ENCODE measurements around the gene TTC28. TPM values are rescaled to one million over a fixed set of nuclear protein-coding genes. Genes with fewer than 3 reads are reported as not detected.

Gene TTC28
- total and polyA plus RNA-seq, 2 donors (not counting 3 experiments of a cell fraction or from before 2014, with no cell fraction given), result 16.5 to 51.1 TPM

DNA sequence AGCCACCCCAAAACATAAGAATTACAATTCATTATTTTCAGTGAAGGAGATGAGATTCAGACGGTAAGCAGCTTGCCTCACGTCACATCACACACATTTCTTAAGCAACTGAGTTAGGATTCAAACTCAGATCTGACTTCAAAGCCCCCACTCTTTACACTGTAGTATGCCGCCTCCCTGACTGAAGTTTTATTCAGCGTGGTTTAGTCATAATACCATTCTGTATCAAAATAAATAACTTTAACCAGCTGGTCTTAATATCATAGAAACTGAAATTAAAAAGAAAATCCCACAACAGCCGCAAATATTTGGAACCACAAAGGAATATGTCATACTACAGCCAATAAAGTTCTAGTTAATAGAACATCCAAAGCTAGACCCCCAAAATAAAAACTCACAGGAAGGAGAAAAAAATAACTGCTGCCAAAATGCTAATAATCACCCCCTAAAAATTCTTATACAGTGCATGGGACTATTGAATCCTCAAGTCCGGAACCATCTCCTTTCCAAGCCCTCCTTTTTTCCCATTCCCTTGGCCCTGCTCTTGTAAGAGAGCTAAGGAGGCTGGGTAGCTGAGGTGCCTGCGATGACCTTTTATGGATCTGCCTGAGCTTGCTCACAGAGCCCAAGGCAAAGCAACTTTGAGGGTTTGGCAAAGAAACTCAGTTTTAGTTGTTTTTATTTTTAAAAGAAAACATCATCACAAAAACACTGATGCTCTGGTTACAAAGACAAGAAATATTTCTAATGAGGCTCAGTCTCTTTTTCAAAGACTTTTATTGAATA, 334.5 kb downstream of the TTC28 start:
- no peaks in the 10 kb centered on the region for H3K79me2 ChIP-seq (ENCODE audit: control insufficient read depth, insufficient read depth, low read length)
- DNase-seq (ENCODE audit: low read depth, low spot score) (no peak), FAIRE-seq (no peak)
- intact Hi-C loops (cut with micrococcal nuclease) (no loop called here), dilution Hi-C loops (cut with MboI; ENCODE audit: extremely low pct_ligation_motif_present, low sequenced_read_pairs) (no loop called here)
- peaks cover 10% of the 10 kb centered on the region for H3K4me1 ChIP-seq (ENCODE audit: control insufficient read depth, extremely low read depth, insufficient read depth, low read length)
- H3K36me3 ChIP-seq (ENCODE audit: control insufficient read depth in 2 of 2, extremely low read depth in 1 of 2, insufficient read depth in 2 of 2, low read length in 2 of 2), result no peaks in the 10 kb centered on the region
- BruUV-seq (replicated peaks), result no TSS peak
- H2AFZ ChIP-seq (ENCODE audit: low read depth, low read length), result no peak overlapping the region
- peaks cover 9% of the 10 kb centered on the region for H4K20me1 ChIP-seq (replicated peaks; ENCODE audit: control insufficient read depth, extremely low read depth, insufficient read depth, low read length)
- H3K9me1 ChIP-seq (replicated peaks; ENCODE audit: control insufficient read depth, extremely low read depth, insufficient read depth, low read length), result no peaks in the 10 kb centered on the region
- H3K27ac ChIP-seq (ENCODE audit: insufficient read depth, low read depth, low read length), result no peak overlapping the region
- POLR2A ChIA-PET, result no interaction called here
- H3K27me3 ChIP-seq (ENCODE audit: control insufficient read depth in 2 of 2, insufficient read depth in 2 of 2, low read length in 2 of 2), result no peaks in the 10 kb centered on the region
- H3K9ac ChIP-seq (replicated peaks; ENCODE audit: extremely low read depth, insufficient read depth, low read length), result no peak overlapping the region
- H3K9me3 ChIP-seq (replicated peaks; ENCODE audit: control insufficient read depth, insufficient read depth, low read length), result no peaks in the 10 kb centered on the region
- no peak overlapping the region for H3K4me2 ChIP-seq (ENCODE audit: insufficient read depth, low read length)
- CTCF ChIA-PET, result no interaction called here
- TF ChIP-seq EZH2 (IDR thresholded peaks at IDR 0.05; ENCODE audit: borderline replicate concordance, low read depth, low read length, severe bottlenecking) (no peak), FOS (IDR thresholded peaks at IDR 0.05; ENCODE audit: borderline replicate concordance, insufficient read depth, low read length) (no peak), POLR2A (IDR thresholded peaks at IDR 0.05; ENCODE audit: low read depth, low read length) (no peak), MYC (IDR thresholded peaks at IDR 0.05; ENCODE audit: low read depth, low read length) (no peak), POLR2AphosphoS5 (IDR thresholded peaks at IDR 0.05; ENCODE audit: insufficient read depth, low read depth, low read length) (no peak), GATA2 (IDR thresholded peaks at IDR 0.05; ENCODE audit: insufficient read depth, insufficient read length, low read depth, low read length) (no peak), JUN (IDR thresholded peaks at IDR 0.05; ENCODE audit: borderline replicate concordance, insufficient read depth, insufficient read length, low read depth) (no peak)
- TF ChIP-seq, protein P1, sequence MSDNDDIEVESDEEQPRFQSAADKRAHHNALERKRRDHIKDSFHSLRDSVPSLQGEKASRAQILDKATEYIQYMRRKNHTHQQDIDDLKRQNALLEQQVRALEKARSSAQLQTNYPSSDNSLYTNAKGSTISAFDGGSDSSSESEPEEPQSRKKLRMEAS (IDR thresholded peaks at IDR 0.05; ENCODE audit: insufficient read depth, insufficient read length), result no peak
- TF ChIP-seq, protein P2, sequence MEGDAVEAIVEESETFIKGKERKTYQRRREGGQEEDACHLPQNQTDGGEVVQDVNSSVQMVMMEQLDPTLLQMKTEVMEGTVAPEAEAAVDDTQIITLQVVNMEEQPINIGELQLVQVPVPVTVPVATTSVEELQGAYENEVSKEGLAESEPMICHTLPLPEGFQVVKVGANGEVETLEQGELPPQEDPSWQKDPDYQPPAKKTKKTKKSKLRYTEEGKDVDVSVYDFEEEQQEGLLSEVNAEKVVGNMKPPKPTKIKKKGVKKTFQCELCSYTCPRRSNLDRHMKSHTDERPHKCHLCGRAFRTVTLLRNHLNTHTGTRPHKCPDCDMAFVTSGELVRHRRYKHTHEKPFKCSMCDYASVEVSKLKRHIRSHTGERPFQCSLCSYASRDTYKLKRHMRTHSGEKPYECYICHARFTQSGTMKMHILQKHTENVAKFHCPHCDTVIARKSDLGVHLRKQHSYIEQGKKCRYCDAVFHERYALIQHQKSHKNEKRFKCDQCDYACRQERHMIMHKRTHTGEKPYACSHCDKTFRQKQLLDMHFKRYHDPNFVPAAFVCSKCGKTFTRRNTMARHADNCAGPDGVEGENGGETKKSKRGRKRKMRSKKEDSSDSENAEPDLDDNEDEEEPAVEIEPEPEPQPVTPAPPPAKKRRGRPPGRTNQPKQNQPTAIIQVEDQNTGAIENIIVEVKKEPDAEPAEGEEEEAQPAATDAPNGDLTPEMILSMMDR (IDR thresholded peaks at IDR 0.05; ENCODE audit: extremely low read depth in 1 of 2, insufficient read depth in 1 of 2, low read depth in 1 of 2, low read length in 2 of 2), result no peak
- H3K4me3 ChIP-seq (replicated peaks in 1 of 3; ENCODE audit: insufficient read depth in 1 of 3, low read depth in 1 of 3, low read length in 3 of 3), result no peak overlapping the region

Data from endothelial cell of umbilical vein (primary cell).